GM18951 (cell line): ENCODE results near the gene NINJ2.

ENCODE experiments used
- POLR2A ChIP-seq: IDR thresholded peaks from 4 replicates; pipeline ENCODE4 v1.6.1; 2011; ENCODE audit warnings: mild to moderate bottlenecking; ENCODE audit not compliant: insufficient read length, insufficient read depth; ENCODE audit errors: extremely low read depth
- in situ Hi-C: fragments of 300-500 bp; cut with MboI; formaldehyde crosslinking; loops from one replicate; pipeline ENCODE4 v1.12.0; 2022; ENCODE audit warnings: low sequenced_read_pairs, mixed read lengths, inconsistent platforms; ENCODE audit not compliant: unreplicated experiment

Gene NINJ2

DNA sequence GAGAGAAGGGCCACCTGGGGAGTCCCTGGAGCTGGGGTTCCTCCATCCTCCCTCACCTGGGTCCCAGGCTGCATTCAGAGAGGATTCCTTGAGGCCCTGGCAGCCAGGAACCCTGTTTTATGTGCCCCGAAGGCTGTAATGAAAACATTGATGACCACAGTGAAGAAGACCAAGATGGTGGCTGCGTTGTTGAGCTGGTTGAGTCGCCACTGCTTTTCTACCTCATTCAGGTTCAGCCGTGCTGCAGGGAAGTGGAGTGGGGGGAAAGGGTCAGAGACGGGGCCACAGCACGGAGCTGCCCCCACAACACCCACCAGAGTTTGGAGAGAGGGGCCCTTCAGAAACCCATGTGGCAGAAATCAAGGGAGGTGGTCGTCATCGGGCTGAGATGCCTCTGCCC lies 98.1 kb downstream of the NINJ2 start:
- in situ Hi-C loops: loop anchor here (10.0 to 25.0 kb wide), 2 partner anchors 390 to 522 kb away; no protein-coding TSS in a partner anchor
- TF ChIP-seq POLR2A: no peak

DNA sequence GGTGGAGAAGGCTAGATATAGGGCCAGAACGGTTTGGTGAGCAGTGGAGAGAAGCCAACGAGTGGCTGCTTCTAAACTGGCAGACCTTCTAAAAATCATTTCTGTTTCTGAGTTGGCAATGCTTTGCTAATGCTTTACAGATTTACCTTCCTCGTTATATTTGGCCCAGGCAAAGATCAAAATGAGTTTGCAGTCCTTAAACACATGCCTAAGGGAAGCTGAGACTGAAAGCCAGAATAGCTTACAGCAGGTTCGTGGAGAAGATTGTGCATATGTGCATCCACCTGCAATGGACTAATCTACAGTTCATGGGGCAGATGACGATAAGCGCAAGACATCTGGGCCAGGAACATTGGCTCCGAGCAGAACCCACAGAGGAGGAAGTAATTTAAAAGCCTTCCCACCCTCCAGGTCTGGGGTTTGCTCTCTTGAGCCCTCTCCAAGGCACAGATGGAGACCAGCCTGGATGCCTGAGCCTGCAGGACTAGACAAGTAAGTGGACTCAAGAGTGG lies 99.4 kb downstream of the NINJ2 start:
- no peak for TF ChIP-seq POLR2A
- in situ Hi-C loops: loop anchor here (10.0 to 25.0 kb wide), 2 partner anchors 391 to 523 kb away; no protein-coding TSS in a partner anchor

GRCh38 chr12:563250-563781 lies 99.9 kb downstream of the NINJ2 start:
- no peak for TF ChIP-seq POLR2A
- in situ Hi-C loops: loop anchor here (10.0 to 25.0 kb wide), 2 partner anchors 391 to 524 kb away; no protein-coding TSS in a partner anchor

- no peak for TF ChIP-seq POLR2A
- in situ Hi-C loops: loop anchor here (10.0 to 25.0 kb wide), 2 partner anchors 392 to 525 kb away; no protein-coding TSS in a partner anchor
Observed at GRCh38 chr12:562634-563033, 100.6 kb downstream of the NINJ2 start.

DNA sequence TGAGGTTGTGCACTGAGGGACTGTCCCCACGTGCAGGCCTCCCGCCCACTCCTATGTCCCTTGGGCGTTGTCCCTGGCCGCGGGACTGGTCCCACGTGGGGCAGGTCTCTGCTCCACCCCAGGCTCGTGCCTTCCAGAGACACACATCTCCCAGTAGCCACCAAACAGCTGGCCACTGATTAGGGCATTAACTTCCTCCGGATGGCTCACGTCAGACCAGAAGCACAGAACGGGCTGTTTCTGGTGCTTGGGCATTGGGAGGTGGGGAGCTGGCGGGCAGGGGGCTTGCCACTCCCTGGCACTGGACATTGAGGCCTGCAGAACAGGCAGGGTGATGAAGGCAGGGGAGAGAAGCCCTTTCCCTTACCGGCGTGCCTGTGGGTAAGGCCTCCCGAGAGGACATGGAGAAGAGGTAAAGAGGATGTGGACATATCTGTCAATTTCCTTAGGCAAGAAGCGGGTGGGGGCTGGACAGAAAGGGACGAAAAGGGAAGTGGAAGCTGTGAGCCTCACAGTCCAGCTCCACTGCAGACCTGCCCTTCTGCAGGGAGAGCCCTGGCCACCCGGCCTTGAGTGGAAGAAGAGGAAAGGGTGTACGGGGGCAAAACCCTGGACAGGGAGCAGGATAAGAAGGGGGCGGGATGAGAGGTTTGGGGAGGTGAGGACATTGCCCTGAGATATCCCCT lies 101.2 kb downstream of the NINJ2 start:
- in situ Hi-C loops: loop anchor here (10.0 to 25.0 kb wide), 2 partner anchors 393 to 525 kb away; no protein-coding TSS in a partner anchor
- no peak for TF ChIP-seq POLR2A

DNA sequence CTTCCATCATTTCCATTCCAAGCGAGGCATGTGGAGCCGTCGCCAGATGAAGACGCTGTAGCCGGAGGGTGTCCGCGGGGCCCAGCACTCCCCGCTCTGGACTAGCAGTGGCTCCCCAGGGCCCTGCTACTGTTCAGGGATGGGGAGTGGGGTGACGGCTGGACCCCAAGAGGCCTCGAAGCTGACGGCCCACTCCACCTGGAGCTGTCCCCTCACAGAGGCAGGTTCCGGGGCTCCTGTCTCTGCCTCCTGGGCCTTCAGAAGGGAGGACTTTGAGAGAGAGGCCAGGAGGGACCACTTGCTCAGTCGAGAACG lies 101.9 kb downstream of the NINJ2 start:
- in situ Hi-C loops: loop anchor here (10.0 to 25.0 kb wide), 2 partner anchors 393 to 526 kb away; no protein-coding TSS in a partner anchor

DNA sequence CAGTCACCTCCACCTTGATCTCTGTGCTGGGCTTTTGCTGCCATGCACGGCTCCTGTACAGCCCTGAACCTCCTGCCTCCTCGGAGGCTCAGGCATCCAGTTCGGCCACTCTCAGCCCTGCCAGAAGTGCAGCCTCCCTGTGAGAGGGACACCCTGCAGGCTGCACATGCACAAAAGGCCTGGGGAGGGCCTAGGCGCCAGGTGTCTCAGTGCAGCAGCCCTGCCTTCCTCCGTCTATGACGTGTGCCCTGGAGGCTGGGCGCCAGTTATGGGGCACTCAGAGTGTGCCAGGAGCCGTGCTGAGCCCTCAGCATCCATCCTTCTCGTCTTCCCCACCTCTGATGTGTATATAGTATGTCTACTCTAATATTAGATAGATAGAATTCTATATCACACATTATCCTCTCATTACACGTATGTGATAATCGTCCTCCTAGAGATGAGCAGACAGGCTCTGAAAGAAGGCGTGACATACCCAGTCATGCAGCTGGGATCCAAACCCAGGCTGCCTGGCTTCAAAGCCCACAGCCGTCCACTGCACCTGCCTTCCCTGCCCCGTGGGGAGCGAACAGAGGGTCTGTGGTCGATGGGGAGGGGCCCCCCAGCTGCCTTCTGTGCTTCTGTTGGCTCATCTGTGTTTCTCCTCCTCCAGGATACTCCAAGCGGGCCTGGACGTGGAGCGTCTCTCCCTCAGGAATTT lies 102.4 kb downstream of the NINJ2 start:
- in situ Hi-C loops: loop anchor here (10.0 to 25.0 kb wide), 2 partner anchors 394 to 526 kb away; no protein-coding TSS in a partner anchor

More for the DNA sequence above, 101.9 kb downstream of the NINJ2 start:
- no peak for TF ChIP-seq POLR2A

DNA sequence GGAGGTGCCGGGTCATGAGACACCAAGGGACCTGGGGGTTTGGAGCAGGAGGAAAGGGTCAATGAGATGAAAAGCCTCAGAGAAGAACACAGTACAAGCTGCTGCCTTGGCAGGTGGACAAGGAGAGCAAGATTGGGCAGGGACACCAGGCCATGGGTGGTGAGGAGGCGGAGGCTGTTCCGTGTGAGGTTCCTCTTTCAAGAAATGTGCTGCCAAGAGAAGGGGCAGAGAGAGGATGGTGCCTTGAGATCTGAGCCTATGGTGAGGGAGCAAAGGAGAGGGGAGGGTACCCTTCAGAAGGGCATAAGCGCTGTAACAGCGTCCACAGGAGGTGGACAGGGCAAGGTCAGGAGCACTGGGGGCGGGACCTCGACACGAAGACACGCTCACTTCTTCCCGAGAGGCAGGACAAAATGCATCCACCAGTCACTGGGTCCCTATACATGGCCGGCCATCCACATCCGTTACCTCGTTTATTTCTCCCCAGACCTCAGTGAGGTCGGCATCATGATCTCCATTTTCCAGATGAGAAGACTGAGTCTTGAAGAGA lies 103.3 kb downstream of the NINJ2 start:
- no peak for TF ChIP-seq POLR2A
- in situ Hi-C loops: loop anchor here (10.0 to 25.0 kb wide), 2 partner anchors 395 to 527 kb away; no protein-coding TSS in a partner anchor

More for the DNA sequence above, 102.4 kb downstream of the NINJ2 start:
- TF ChIP-seq POLR2A: no peak

DNA sequence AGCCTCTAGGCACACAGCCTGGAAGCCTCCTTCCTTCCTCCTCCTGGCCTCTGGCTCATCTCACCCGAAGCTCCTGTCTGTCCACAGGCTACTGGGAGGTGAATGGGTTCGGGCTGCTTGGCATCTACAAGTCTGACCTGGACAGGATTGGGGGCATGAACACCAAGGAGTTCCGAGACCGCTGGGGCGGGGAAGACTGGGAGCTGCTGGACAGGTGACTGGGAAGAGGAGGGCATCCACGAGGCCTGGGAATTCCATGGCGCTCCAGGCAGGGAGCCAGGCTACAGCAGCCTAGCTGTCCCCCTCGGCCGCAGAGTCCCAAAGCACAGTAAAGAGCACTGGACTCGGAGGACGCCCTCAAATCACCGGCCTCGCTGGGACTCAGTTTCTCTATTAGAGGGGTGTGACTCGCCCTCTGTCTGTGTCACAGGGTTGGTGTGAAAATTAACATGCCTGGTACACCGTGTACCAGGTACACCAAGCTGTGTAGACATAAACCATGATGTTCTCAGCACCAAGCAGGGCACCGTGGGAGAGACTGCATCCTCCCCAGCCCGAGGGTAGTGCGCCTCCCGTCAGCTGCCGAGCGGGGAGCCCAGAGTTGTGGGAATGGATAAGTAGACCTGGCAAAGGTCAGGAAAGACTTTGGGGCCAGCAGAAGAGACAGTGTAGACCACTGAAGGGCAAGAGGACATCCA lies 103.9 kb downstream of the NINJ2 start:
- in situ Hi-C loops: loop anchor here (25.0 kb wide), 1 partner anchor 528 kb away; no protein-coding TSS in a partner anchor
- TF ChIP-seq POLR2A: no peak

DNA sequence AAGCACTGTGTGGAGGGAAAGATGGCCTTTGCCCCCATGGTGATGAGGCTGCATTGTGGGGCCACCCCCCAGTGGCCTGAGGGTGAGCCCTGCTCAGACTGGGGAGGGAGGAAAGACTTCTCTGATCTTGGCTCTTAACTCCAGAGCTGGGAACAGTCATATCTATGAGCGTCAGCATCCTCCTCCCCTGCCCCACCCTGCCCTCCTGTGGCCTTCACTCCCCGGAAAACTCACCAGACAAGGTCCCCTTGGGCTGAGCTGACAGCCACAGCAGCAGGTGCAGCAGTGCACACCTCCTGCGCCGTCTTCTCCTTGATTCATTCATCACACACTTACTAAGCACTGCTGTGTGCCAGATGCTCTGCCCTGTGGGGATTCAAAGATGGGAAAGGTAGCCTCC lies 104.7 kb downstream of the NINJ2 start:
- in situ Hi-C loops: loop anchor here (25.0 kb wide), 1 partner anchor 529 kb away; no protein-coding TSS in a partner anchor
- no peak for TF ChIP-seq POLR2A

GRCh38 chr12:556498-556897 lies 106.7 kb downstream of the NINJ2 start:
- TF ChIP-seq POLR2A: no peak
- in situ Hi-C loops: loop anchor here (25.0 kb wide), 1 partner anchor 531 kb away; no protein-coding TSS in a partner anchor

GRCh38 chr12:554001-554285 lies 109.3 kb downstream of the NINJ2 start:
- in situ Hi-C loops: loop anchor here (25.0 kb wide), 1 partner anchor 533 kb away; no protein-coding TSS in a partner anchor

GRCh38 chr12:553216-554000 lies 109.8 kb downstream of the NINJ2 start:
- no peak for TF ChIP-seq POLR2A
- in situ Hi-C loops: loop anchor here (25.0 kb wide), 1 partner anchor 534 kb away; no protein-coding TSS in a partner anchor

More at GRCh38 chr12:554001-554285, 109.3 kb downstream of the NINJ2 start:
- TF ChIP-seq POLR2A: no peak
